Stromal cell of bone marrow (primary cell): Measurements from ENCODE around the gene DDX27.

Experiments used
- DNase-seq: peaks from one replicate; pipeline ENCODE4 v3.0.0-alpha.2; 2012; ENCODE audit warnings: low read depth

DDX27 gene

GRCh38 chr20:49248879-49249665, 29.9 kb downstream of the DDX27 start:
- no peak for DNase-seq

- DNase-seq = no peak
Observed at GRCh38 chr20:49252556-49253350, 33.5 kb downstream of the DDX27 start.

GRCh38 chr20:49256261-49256660, 37.0 kb downstream of the DDX27 start:
- DNase-seq = no peak

- no peak for DNase-seq
Observed at GRCh38 chr20:49259284-49259683, 40.1 kb downstream of the DDX27 start.

GRCh38 chr20:49259799-49260198, 40.6 kb downstream of the DDX27 start:
- no peak for DNase-seq

- no peak for DNase-seq
Observed at GRCh38 chr20:49260218-49260617, 41.0 kb downstream of the DDX27 start.

- no peak for DNase-seq
Observed at GRCh38 chr20:49261173-49261572, 42.0 kb downstream of the DDX27 start.

- no peak for DNase-seq
Observed at GRCh38 chr20:49262444-49262843, 43.2 kb downstream of the DDX27 start.

GRCh38 chr20:49267327-49267726, 48.1 kb downstream of the DDX27 start:
- no peak for DNase-seq

GRCh38 chr20:49268600-49269365, 49.6 kb downstream of the DDX27 start:
- no peak for DNase-seq

- no peak for DNase-seq
Observed at GRCh38 chr20:49270177-49270576, 51.0 kb downstream of the DDX27 start.

- no peak for DNase-seq
Observed at GRCh38 chr20:49270736-49271135, 51.5 kb downstream of the DDX27 start.

- DNase-seq = no peak
Observed at GRCh38 chr20:49272654-49273053, 53.4 kb downstream of the DDX27 start.

- no peak for DNase-seq
Observed at GRCh38 chr20:49273696-49274277, 54.6 kb downstream of the DDX27 start.

GRCh38 chr20:49275216-49275615, 56.0 kb downstream of the DDX27 start:
- DNase-seq = no peak

GRCh38 chr20:49275636-49276035, 56.4 kb downstream of the DDX27 start:
- DNase-seq = no peak

GRCh38 chr20:49276161-49276960, 57.1 kb downstream of the DDX27 start:
- DNase-seq = peak; percentile 58

GRCh38 chr20:49276961-49277785, 58.0 kb downstream of the DDX27 start:
- DNase-seq = no peak

GRCh38 chr20:49277786-49278035, 58.5 kb downstream of the DDX27 start:
- DNase-seq = no peak

- DNase-seq = peak; percentile 94
Observed at GRCh38 chr20:49278036-49278817, 59.0 kb downstream of the DDX27 start, which contains the start of gene ZNFX1. ZNFX1 (minus strand) TSS chr20:49278057; CDS start chr20:49275839, 2,218 bp downstream.
